HEK293 (cell line): ENCODE measurements around the gene ERGIC1.

ENCODE experiments used
- GLI2 ChIP-seq: fragments of 450-650 bp; formaldehyde crosslinking; IDR thresholded peaks from 2 replicates; pipeline ENCODE4; 2017; ENCODE audit warnings: missing biosample characterization, missing genetic modification characterization, low read depth, borderline replicate concordance
- KLF1 ChIP-seq: fragments of 450-650 bp; formaldehyde crosslinking; IDR thresholded peaks from 2 replicates; pipeline ENCODE4 v1.5.1; 2016; ENCODE audit warnings: missing biosample characterization, missing genetic modification characterization
- KLF7 ChIP-seq: fragments of 450-650 bp; formaldehyde crosslinking; IDR thresholded peaks from 2 replicates; pipeline ENCODE4 v1.5.1; 2016; ENCODE audit warnings: missing biosample characterization, missing genetic modification characterization, borderline replicate concordance
- MEIS1 ChIP-seq: sonication (generic); formaldehyde crosslinking; IDR thresholded peaks from 2 replicates; pipeline ENCODE4 v1.8.1; 2022; ENCODE audit warnings: missing genetic modification reagents, mild to moderate bottlenecking, borderline replicate concordance
- MZF1 ChIP-seq: fragments of 450-650 bp; formaldehyde crosslinking; IDR thresholded peaks from 2 replicates; pipeline ENCODE4 v1.5.1; 2017; ENCODE audit warnings: missing biosample characterization, missing genetic modification characterization, borderline replicate concordance
- SETDB1 ChIP-seq: IDR thresholded peaks from one replicate; pipeline ENCODE4 v1.6.1; 2017; ENCODE audit warnings: mild to moderate bottlenecking, low read length, moderate library complexity, mixed read lengths; ENCODE audit not compliant: insufficient read length
- SP3 ChIP-seq: fragments of 450-650 bp; formaldehyde crosslinking; IDR thresholded peaks from 2 replicates; pipeline ENCODE4 v1.5.1; 2016; ENCODE audit warnings: missing biosample characterization, missing genetic modification characterization
- WT1 ChIP-seq: fragments of 450-650 bp; formaldehyde crosslinking; IDR thresholded peaks from 2 replicates; pipeline ENCODE4 v1.5.1; 2016; ENCODE audit warnings: missing biosample characterization, missing genetic modification characterization
- ZBTB21 ChIP-seq: fragments of 450-650 bp; formaldehyde crosslinking; IDR thresholded peaks from 2 replicates; pipeline ENCODE4 v1.5.1; 2017; ENCODE audit warnings: missing biosample characterization, missing genetic modification characterization
- ZBTB7A ChIP-seq: fragments of 450-650 bp; formaldehyde crosslinking; IDR thresholded peaks from 2 replicates; pipeline ENCODE4 v1.5.1; 2016; ENCODE audit warnings: low read depth, missing biosample characterization, missing genetic modification characterization
- ZNF155 ChIP-seq: fragments of 450-650 bp; formaldehyde crosslinking; IDR thresholded peaks from 2 replicates; pipeline ENCODE4 v1.5.1; 2016; ENCODE audit warnings: missing biosample characterization, missing genetic modification characterization
- ZNF19 ChIP-seq: fragments of 450-650 bp; formaldehyde crosslinking; IDR thresholded peaks from 2 replicates; pipeline ENCODE4; 2016; ENCODE audit warnings: missing biosample characterization, missing genetic modification characterization, low read depth
- ZNF335 ChIP-seq: fragments of 450-650 bp; formaldehyde crosslinking; conservative IDR thresholded peaks from 2 replicates; pipeline ENCODE4 v1.5.1; 2016; ENCODE audit warnings: missing biosample characterization, missing genetic modification characterization
- ZNF473 ChIP-seq: fragments of 450-650 bp; formaldehyde crosslinking; IDR thresholded peaks from 2 replicates; pipeline ENCODE4 v1.5.1; 2017; ENCODE audit warnings: missing biosample characterization, missing genetic modification characterization
- ZNF48 ChIP-seq: fragments of 450-650 bp; formaldehyde crosslinking; IDR thresholded peaks from 2 replicates; pipeline ENCODE4 v1.5.1; 2016; ENCODE audit warnings: missing biosample characterization, missing genetic modification characterization
- ZNF501 ChIP-seq: fragments of 450-650 bp; formaldehyde crosslinking; IDR thresholded peaks from 2 replicates; pipeline ENCODE4 v1.5.1; 2016; ENCODE audit warnings: missing biosample characterization, missing genetic modification characterization
- ZNF529 ChIP-seq: fragments of 450-650 bp; formaldehyde crosslinking; IDR thresholded peaks from 2 replicates; pipeline ENCODE4 v1.5.1; 2017; ENCODE audit warnings: missing genetic modification characterization, missing biosample characterization; ENCODE audit not compliant: insufficient replicate concordance
- ZNF548 ChIP-seq: fragments of 450-650 bp; formaldehyde crosslinking; IDR thresholded peaks from 2 replicates; pipeline ENCODE4 v1.5.1; 2016; ENCODE audit warnings: missing biosample characterization, missing genetic modification characterization
- ZNF549 ChIP-seq: fragments of 450-650 bp; IDR thresholded peaks from 2 replicates; pipeline ENCODE4 v1.5.1; 2018; ENCODE audit warnings: missing biosample characterization, missing genetic modification characterization, mild to moderate bottlenecking, inconsistent platforms, moderate library complexity
- ZNF555 ChIP-seq: fragments of 450-650 bp; formaldehyde crosslinking; conservative IDR thresholded peaks from 2 replicates; pipeline ENCODE4 v1.5.1; 2017; ENCODE audit warnings: missing biosample characterization, mild to moderate bottlenecking, missing genetic modification characterization, inconsistent platforms
- ZNF561 ChIP-seq: fragments of 450-650 bp; IDR thresholded peaks from 2 replicates; pipeline ENCODE4 v1.5.1; 2018; ENCODE audit warnings: missing biosample characterization, missing genetic modification characterization, borderline replicate concordance
- ZNF621 ChIP-seq: fragments of 450-650 bp; formaldehyde crosslinking; IDR thresholded peaks from 2 replicates; pipeline ENCODE4 v1.5.1; 2017; ENCODE audit warnings: missing biosample characterization, missing genetic modification characterization
- ZNF658 ChIP-seq: fragments of 450-650 bp; formaldehyde crosslinking; IDR thresholded peaks from 2 replicates; pipeline ENCODE4; 2016; ENCODE audit warnings: missing biosample characterization, missing genetic modification characterization
- ZNF768 ChIP-seq: fragments of 450-650 bp; formaldehyde crosslinking; IDR thresholded peaks from 2 replicates; pipeline ENCODE4 v1.5.1; 2018; ENCODE audit warnings: missing biosample characterization, mild to moderate bottlenecking, missing genetic modification characterization
- ZNF791 ChIP-seq: fragments of 450-650 bp; formaldehyde crosslinking; IDR thresholded peaks from 2 replicates; pipeline ENCODE4 v1.5.1; 2016; ENCODE audit warnings: missing biosample characterization, missing genetic modification characterization
- ZNF830 ChIP-seq: fragments of 450-650 bp; IDR thresholded peaks from 2 replicates; pipeline ENCODE4 v1.5.0; 2018; ENCODE audit warnings: missing biosample characterization, missing genetic modification characterization, low read depth, mild to moderate bottlenecking, moderate library complexity
- ZSCAN16 ChIP-seq: fragments of 450-650 bp; formaldehyde crosslinking; IDR thresholded peaks from 2 replicates; pipeline ENCODE4 v1.5.1; 2016; ENCODE audit warnings: missing biosample characterization, missing genetic modification characterization
- TF ChIP-seq, protein P1 (sequence below): IDR thresholded peaks from 2 replicates; pipeline ENCODE4 v1.6.1; 2011; ENCODE audit warnings: mild to moderate bottlenecking, low read depth, low read length, borderline replicate concordance
- TF ChIP-seq, protein P2 (sequence below): fragments of 450-650 bp; formaldehyde crosslinking; IDR thresholded peaks from 2 replicates; pipeline ENCODE4 v1.5.1; 2016; ENCODE audit warnings: missing biosample characterization, missing genetic modification characterization
- TF ChIP-seq, protein P3 (sequence below): fragments of 450-650 bp; formaldehyde crosslinking; IDR thresholded peaks from 2 replicates; pipeline ENCODE4 v1.5.1; 2016; ENCODE audit warnings: missing biosample characterization, missing genetic modification characterization
- TF ChIP-seq, protein P4 (sequence below): fragments of 450-650 bp; formaldehyde crosslinking; IDR thresholded peaks from 2 replicates; pipeline ENCODE4 v1.5.1; 2017; ENCODE audit warnings: missing biosample characterization, mild to moderate bottlenecking, missing genetic modification characterization, moderate library complexity
- TF ChIP-seq, protein P5 (sequence below): fragments of 450-650 bp; formaldehyde crosslinking; IDR thresholded peaks from 2 replicates; pipeline ENCODE4 v1.5.1; 2016; ENCODE audit warnings: missing biosample characterization, missing genetic modification characterization
- TF ChIP-seq, protein P6 (sequence below): fragments of 450-650 bp; IDR thresholded peaks from 2 replicates; pipeline ENCODE4 v1.5.1; 2018; ENCODE audit warnings: missing biosample characterization, missing genetic modification characterization

The ERGIC1 gene

DNA sequence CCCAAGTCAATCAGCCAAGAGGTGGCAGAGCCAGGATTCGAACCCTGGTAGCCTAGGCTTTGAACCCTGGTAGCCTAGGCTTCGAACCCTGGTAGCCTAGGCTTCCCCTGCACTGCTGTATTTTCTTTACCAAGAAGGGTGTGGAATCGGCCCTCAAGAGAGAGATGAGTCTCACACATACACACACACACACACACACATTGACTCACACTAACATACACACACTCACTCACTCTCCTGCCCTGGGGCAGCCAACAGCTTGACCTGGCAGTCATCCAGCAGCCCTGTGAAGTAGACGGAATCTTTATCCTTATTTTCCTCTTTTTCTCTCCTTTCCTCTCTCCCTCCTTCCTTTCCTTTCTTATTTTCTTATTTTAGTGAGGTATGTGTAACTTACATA is 69.7 kb downstream of the ERGIC1 start (continued):
- TF ChIP-seq ZNF549 (tag by site-specific recombination) (no peak), ZBTB21 (tag by site-specific recombination) (peak; percentile 81; the same call in 1 of the 2 replicates), ZNF501 (peak; percentile 65; the same call in 1 of the 2 replicates), ZNF768 (tag by site-specific recombination) (no peak), ZNF561 (tag by site-specific recombination) (no peak; the same call in 1 of the 2 replicates), WT1 (tag by site-specific recombination) (no peak), ZNF658 (peak; percentile 84; the same call in 1 of the 2 replicates), SP3 (tag by site-specific recombination) (no peak), ZNF473 (peak; percentile 98), ZNF830 (no peak), ZNF19 (tag by site-specific recombination) (no peak), ZNF548 (tag by site-specific recombination) (0 out of 2 replicates have a peak, but pooled peaks have one; percentile 51), KLF1 (tag by site-specific recombination) (peak; percentile 58), ZNF621 (peak; percentile 97), ZNF529 (tag by site-specific recombination) (no peak), ZNF791 (no peak), ZSCAN16 (no peak), ZBTB7A (tag by site-specific recombination) (peak; percentile 76; the same call in 1 of the 2 replicates), GLI2 (tag by site-specific recombination) (no peak), ZNF155 (tag by site-specific recombination) (peak; percentile 95; the same call in 1 of the 2 replicates), KLF7 (peak; percentile 89; the same call in 1 of the 2 replicates), ZNF335 (tag by site-specific recombination) (no peak; the same call in 1 of the 2 replicates), ZNF48 (tag by site-specific recombination) (no peak), MZF1 (tag by site-specific recombination) (no peak), ZNF555 (tag by site-specific recombination) (no peak), MEIS1 (CRISPR knock-in tag) (no peak), SETDB1 (no peak)
- TF ChIP-seq, protein P1, sequence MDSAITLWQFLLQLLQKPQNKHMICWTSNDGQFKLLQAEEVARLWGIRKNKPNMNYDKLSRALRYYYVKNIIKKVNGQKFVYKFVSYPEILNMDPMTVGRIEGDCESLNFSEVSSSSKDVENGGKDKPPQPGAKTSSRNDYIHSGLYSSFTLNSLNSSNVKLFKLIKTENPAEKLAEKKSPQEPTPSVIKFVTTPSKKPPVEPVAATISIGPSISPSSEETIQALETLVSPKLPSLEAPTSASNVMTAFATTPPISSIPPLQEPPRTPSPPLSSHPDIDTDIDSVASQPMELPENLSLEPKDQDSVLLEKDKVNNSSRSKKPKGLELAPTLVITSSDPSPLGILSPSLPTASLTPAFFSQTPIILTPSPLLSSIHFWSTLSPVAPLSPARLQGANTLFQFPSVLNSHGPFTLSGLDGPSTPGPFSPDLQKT, result no peak
- TF ChIP-seq, protein P2, sequence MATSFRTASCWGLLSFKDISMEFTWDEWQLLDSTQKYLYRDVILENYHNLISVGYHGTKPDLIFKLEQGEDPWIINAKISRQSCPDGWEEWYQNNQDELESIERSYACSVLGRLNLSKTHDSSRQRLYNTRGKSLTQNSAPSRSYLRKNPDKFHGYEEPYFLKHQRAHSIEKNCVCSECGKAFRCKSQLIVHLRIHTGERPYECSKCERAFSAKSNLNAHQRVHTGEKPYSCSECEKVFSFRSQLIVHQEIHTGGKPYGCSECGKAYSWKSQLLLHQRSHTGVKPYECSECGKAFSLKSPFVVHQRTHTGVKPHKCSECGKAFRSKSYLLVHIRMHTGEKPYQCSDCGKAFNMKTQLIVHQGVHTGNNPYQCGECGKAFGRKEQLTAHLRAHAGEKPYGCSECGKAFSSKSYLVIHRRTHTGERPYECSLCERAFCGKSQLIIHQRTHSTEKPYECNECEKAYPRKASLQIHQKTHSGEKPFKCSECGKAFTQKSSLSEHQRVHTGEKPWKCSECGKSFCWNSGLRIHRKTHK (tag by site-specific recombination), result peak; percentile 48; the same call in 1 of the 2 replicates
- TF ChIP-seq, protein P3, sequence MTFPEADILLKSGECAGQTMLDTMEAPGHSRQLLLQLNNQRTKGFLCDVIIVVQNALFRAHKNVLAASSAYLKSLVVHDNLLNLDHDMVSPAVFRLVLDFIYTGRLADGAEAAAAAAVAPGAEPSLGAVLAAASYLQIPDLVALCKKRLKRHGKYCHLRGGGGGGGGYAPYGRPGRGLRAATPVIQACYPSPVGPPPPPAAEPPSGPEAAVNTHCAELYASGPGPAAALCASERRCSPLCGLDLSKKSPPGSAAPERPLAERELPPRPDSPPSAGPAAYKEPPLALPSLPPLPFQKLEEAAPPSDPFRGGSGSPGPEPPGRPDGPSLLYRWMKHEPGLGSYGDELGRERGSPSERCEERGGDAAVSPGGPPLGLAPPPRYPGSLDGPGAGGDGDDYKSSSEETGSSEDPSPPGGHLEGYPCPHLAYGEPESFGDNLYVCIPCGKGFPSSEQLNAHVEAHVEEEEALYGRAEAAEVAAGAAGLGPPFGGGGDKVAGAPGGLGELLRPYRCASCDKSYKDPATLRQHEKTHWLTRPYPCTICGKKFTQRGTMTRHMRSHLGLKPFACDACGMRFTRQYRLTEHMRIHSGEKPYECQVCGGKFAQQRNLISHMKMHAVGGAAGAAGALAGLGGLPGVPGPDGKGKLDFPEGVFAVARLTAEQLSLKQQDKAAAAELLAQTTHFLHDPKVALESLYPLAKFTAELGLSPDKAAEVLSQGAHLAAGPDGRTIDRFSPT (tag by site-specific recombination), result peak; percentile 95
- TF ChIP-seq, protein P4, sequence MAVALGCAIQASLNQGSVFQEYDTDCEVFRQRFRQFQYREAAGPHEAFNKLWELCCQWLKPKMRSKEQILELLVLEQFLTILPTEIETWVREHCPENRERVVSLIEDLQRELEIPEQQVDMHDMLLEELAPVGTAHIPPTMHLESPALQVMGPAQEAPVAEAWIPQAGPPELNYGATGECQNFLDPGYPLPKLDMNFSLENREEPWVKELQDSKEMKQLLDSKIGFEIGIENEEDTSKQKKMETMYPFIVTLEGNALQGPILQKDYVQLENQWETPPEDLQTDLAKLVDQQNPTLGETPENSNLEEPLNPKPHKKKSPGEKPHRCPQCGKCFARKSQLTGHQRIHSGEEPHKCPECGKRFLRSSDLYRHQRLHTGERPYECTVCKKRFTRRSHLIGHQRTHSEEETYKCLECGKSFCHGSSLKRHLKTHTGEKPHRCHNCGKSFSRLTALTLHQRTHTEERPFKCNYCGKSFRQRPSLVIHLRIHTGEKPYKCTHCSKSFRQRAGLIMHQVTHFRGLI (tag by site-specific recombination), result no peak
- TF ChIP-seq, protein P5, sequence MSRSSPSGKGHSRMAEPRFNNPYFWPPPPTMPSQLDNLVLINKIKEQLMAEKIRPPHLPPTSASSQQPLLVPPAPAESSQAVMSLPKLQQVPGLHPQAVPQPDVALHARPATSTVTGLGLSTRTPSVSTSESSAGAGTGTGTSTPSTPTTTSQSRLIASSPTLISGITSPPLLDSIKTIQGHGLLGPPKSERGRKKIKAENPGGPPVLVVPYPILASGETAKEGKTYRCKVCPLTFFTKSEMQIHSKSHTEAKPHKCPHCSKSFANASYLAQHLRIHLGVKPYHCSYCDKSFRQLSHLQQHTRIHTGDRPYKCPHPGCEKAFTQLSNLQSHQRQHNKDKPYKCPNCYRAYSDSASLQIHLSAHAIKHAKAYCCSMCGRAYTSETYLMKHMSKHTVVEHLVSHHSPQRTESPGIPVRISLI, result no peak
- TF ChIP-seq, protein P6, sequence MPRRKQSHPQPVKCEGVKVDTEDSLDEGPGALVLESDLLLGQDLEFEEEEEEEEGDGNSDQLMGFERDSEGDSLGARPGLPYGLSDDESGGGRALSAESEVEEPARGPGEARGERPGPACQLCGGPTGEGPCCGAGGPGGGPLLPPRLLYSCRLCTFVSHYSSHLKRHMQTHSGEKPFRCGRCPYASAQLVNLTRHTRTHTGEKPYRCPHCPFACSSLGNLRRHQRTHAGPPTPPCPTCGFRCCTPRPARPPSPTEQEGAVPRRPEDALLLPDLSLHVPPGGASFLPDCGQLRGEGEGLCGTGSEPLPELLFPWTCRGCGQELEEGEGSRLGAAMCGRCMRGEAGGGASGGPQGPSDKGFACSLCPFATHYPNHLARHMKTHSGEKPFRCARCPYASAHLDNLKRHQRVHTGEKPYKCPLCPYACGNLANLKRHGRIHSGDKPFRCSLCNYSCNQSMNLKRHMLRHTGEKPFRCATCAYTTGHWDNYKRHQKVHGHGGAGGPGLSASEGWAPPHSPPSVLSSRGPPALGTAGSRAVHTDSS (tag by site-specific recombination), result no peak
